ENCODE measurements around the gene ZNF10.

ZNF10 gene

DNA sequence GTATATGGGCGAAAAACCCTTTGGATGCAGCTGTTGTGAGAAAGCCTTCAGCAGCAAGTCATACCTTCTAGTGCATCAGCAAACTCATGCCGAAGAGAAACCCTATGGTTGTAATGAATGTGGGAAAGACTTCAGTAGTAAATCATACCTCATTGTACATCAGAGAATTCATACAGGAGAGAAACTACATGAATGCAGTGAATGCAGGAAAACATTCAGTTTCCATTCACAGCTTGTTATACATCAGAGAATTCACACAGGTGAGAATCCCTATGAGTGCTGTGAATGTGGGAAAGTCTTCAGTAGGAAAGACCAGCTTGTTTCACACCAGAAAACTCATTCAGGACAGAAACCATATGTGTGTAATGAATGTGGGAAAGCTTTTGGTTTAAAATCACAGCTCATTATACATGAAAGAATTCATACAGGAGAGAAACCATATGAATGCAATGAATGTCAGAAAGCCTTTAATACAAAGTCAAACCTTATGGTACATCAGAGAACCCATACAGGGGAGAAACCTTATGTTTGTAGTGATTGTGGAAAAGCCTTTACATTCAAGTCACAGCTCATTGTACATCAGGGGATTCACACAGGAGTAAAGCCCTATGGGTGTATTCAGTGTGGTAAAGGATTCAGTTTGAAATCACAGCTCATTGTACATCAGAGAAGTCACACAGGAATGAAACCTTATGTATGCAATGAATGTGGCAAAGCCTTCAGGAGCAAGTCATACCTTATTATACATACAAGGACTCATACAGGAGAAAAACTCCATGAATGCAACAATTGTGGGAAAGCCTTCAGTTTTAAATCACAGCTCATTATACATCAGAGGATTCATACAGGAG lies 72.3 kb downstream of the ZNF10 start:
- DNase-seq: no peak

DNA sequence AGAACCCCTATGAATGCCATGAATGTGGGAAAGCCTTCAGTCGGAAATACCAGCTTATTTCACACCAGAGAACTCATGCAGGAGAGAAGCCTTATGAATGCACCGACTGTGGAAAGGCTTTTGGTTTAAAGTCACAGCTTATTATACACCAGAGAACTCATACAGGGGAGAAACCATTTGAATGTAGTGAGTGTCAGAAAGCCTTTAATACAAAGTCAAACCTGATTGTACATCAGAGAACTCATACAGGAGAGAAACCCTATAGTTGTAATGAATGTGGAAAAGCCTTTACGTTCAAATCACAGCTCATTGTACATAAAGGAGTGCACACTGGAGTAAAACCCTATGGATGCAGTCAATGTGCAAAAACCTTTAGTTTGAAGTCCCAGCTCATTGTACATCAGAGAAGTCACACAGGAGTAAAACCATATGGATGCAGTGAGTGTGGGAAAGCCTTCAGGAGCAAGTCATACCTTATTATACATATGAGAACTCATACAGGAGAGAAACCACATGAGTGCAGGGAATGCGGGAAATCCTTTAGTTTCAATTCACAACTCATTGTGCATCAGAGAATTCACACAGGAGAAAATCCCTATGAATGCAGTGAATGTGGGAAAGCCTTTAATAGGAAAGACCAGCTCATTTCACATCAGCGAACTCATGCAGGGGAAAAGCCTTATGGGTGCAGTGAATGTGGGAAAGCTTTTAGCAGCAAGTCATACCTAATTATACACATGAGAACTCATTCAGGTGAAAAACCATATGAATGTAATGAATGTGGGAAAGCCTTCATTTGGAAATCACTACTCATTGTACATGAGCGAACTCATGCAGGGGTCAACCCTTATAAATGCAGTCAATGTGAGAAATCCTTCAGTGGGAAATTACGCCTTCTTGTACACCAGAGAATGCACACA lies 73.2 kb downstream of the ZNF10 start:
- DNase-seq: no peak

DNA sequence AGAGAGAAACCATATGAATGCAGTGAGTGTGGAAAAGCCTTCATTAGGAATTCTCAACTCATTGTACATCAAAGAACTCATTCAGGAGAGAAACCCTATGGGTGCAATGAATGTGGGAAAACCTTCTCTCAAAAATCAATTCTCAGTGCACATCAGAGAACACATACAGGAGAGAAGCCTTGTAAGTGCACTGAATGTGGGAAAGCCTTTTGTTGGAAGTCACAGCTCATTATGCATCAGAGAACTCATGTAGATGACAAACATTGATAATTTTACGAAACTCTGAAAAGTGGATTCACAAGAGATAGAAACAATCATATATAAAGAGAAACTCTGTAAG lies 73.8 kb downstream of the ZNF10 start:
- no peak for DNase-seq

DNA sequence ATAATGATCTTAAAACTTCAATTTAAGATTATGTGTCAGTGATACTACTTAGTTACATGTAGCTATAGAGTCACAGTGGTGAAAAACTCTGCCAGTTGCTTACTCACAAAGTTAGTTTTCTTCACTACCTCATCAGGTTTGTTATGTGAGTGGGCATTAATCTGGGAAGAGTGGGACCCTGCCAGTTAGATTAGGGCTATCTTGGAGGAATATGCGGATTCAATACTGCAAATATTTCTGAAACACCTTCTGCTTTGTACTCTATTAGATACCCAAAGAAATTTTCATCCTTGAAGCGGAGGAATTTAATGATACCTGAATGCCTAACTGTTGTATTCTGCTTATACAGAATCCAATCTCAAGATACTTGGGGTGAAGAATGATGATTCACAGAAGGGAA lies 76.0 kb downstream of the ZNF10 start:
- no peak for DNase-seq

Data from CD4-positive, alpha-beta T cell treated with Interleukin-6 for 4 hours (primary cell).